ENCODE results near the gene NOL4L.

Gene NOL4L

DNA sequence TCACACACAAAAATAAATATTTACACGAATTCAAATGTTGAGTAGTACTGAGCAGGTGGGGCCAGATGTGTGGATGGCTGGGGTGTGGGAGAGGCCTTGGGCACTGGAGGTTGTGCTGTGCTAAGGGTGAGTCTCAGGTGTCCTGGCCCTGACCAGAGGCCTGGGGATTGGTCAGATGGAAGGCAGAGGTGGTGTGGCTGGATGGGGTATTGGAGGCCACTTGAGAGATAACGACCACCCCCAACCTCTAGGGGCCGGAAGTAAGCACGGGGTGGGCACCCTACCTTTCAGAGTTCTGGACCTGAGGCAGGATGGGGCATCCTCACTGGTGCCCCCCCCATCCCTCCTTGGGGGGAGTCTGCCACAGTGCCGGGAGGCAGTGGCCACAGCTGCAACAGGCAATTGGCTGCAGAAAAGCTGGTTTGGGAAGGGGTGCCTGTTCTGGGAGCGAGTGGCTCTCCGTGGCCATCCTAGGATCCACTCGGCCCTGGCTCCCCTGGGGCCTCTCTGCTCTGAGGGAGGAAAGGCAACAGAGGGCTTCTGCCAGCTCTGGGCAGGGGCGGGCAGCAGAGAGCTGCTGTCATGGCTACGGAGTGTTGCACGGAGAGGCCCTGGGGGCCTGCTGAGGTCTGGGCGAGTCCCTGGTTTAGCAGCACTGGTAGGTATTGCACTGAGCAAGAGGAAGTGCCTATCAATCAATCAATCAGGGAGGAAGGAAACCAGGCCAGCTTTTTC lies 139.4 kb downstream of the NOL4L start:
- no peak overlapping the region for H3K27ac ChIP-seq
- no peak for TF ChIP-seq ZFX (IDR thresholded peaks at IDR 0.05)
- TF ChIP-seq, protein P1, sequence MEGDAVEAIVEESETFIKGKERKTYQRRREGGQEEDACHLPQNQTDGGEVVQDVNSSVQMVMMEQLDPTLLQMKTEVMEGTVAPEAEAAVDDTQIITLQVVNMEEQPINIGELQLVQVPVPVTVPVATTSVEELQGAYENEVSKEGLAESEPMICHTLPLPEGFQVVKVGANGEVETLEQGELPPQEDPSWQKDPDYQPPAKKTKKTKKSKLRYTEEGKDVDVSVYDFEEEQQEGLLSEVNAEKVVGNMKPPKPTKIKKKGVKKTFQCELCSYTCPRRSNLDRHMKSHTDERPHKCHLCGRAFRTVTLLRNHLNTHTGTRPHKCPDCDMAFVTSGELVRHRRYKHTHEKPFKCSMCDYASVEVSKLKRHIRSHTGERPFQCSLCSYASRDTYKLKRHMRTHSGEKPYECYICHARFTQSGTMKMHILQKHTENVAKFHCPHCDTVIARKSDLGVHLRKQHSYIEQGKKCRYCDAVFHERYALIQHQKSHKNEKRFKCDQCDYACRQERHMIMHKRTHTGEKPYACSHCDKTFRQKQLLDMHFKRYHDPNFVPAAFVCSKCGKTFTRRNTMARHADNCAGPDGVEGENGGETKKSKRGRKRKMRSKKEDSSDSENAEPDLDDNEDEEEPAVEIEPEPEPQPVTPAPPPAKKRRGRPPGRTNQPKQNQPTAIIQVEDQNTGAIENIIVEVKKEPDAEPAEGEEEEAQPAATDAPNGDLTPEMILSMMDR (conservative IDR thresholded peaks at IDR 0.05), result no peak

- no peak overlapping the region for H3K27ac ChIP-seq
Measured at GRCh38 chr20:32444474-32445220, 140.5 kb downstream of the NOL4L start.

GRCh38 chr20:32443386-32443974 lies 141.7 kb downstream of the NOL4L start:
- no peak overlapping the region for H3K27ac ChIP-seq
- no peak for TF ChIP-seq ZFX (IDR thresholded peaks at IDR 0.05)
- TF ChIP-seq, protein P1 (conservative IDR thresholded peaks at IDR 0.05), result no peak

More at GRCh38 chr20:32444474-32445220, 140.5 kb downstream of the NOL4L start:
- TF ChIP-seq, protein P1 (conservative IDR thresholded peaks at IDR 0.05), result no peak
- TF ChIP-seq ZFX (IDR thresholded peaks at IDR 0.05), result no peak

GRCh38 chr20:32442630-32443373 lies 142.3 kb downstream of the NOL4L start:
- H3K27ac ChIP-seq, result no peak overlapping the region
- TF ChIP-seq, protein P1 (conservative IDR thresholded peaks at IDR 0.05), result no peak
- no peak for TF ChIP-seq ZFX (IDR thresholded peaks at IDR 0.05)

GRCh38 chr20:32441638-32442037 lies 143.5 kb downstream of the NOL4L start:
- no peak overlapping the region for H3K27ac ChIP-seq
- TF ChIP-seq, protein P1 (conservative IDR thresholded peaks at IDR 0.05), result no peak
- TF ChIP-seq ZFX (IDR thresholded peaks at IDR 0.05), result no peak

DNA sequence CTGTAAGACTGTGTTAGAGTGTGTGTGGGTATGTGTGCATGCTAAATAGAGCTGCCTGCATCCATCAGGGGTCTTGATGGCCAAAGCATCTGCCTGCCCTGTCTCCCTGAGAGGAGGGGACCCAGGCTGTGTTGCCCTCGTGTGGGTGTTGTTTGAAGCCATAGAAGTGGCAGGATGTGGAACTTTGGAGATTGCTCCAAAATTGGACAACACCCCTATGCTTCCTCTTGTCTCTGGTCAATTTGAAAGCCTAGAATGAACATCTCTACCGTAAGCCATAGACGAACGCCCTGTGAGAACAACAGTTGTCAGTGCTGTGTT lies 144.4 kb downstream of the NOL4L start:
- no peak for TF ChIP-seq ZFX (IDR thresholded peaks at IDR 0.05)
- TF ChIP-seq, protein P1 (conservative IDR thresholded peaks at IDR 0.05), result no peak
- H3K27ac ChIP-seq, result no peak overlapping the region

Data from C4-2B (cell line).